SIG-M5 treated with dmso at 0.1 percent for 504 hours (cell line): Measurements from ENCODE around the gene EFL1.
"Not testable (repeated sequence)": the region's sequence is repeated elsewhere in the genome, so short reads cannot be mapped to it uniquely, and the experiment has no call there.

Experiments
- DNase-seq: peaks from one replicate; lab custom pipeline; 2025; ENCODE audit not compliant: unreplicated experiment; lab: John Stamatoyannopoulos, UW

EFL1 gene

DNA sequence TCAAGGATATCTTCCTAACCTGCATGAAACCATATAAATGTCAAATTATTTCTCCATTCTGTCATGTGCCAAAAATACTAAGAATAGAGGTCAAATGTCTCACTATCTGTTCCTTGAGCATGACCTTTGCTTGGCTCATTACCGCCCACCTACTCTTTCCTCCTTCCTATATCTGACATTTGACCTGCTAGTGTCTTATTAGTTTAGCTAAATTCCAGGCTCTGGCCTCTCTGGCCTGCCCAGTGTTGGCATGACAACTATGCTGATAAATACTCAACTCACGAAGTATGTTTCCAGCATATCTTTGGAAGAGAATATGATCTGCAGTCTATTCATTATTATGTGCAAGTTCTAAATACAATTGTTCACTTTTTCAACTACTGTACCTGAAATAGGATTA is 58.0 kb downstream of the EFL1 start:
- DNase-seq = not testable (repeated sequence)

GRCh38 chr15:82197733-82198594 is 64.6 kb downstream of the EFL1 start:
- DNase-seq = peak; percentile 52

DNA sequence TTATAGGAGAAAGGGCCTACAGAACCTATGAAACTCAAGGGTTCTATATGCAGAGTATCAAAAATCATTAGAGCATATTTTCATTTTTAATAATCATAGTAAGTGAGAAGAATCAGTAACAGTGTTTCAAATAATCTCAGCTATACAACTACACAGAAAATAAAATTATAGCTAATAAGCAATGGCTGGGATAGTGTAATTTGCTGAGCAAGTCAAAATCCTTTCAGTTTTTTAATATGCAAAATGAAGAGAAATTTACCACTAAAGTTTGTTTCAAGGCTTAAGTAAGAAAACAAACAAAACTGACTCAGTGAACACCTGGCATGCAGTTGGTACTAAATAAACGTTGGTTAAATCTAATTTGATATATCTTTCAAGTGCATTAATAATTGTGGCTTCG is 66.2 kb downstream of the EFL1 start:
- no peak for DNase-seq

DNA sequence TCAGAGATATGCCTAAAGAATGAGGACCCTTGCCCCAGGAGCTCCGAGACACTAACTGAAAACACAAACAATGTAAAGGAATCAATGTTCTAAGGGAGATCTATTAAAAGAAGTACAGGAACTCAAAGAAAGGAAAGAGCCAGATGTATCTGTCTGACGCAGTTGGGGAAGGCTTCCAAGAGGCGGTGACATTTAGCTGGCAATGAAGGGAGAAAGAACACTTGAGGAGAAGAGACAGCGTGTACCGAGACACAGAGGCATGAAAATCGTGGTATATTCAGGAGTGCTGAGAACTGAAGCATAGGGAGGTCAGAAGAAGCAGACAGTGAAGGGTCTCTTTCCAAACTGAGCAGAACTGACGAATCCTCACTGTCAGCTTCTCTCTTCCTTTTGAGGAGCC is 66.7 kb downstream of the EFL1 start:
- not testable (repeated sequence) for DNase-seq

DNA sequence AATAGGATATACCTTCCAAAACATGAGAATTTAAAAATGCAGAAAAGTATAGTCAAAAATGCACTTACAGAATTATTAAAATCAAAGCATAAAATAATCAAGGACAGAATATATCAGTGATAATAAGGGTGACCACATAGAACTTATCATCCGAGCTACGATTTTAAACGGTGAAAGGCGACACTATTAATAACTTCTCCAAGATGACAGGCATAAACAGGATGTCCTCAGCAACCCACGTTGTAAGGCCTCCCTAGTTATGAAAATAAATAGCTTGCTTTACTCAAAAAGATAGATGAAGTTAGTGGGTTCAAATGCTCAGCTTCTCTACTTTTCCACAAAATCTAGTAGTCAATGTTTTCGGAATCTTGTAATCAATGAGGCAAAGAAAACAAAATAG is 68.0 kb downstream of the EFL1 start:
- DNase-seq = not testable (repeated sequence)

DNA sequence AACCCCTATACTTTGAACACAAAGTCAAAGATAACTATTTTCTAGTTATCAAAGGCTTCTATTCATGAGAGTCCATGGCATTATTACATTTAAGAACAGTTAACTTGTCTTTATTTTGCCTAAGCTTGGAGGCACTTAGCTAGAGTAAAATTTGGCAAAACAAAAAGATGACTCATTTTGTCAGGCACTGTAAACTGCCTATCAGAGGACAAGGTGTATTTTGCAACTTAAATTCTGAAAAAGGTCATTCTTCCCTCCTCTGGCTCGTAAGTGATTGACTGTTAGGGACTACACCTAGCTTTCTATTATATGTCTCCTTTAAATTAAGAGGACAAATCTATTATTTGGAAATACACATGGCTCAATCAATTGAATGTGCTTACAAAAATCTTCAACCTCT is 69.1 kb downstream of the EFL1 start:
- not testable (repeated sequence) for DNase-seq

DNA sequence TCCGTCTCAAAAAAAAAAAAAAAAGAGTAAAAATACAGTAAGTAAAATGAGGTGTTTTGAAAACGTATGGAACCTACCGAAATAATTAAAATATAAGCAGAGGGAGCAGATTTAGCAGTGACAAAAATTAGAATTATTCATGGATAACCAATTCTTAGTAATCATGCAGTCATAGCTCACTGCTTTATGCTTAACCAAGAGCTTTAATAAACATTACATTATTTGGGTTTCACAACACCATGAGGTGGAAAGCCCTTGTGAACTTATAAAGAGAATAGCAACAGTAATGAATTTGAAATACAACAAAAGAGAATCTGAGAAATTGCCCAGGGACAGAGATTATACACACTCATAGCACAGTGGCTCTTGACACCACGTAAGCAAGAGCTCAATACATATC is 70.1 kb downstream of the EFL1 start:
- DNase-seq = not testable (repeated sequence)

DNA sequence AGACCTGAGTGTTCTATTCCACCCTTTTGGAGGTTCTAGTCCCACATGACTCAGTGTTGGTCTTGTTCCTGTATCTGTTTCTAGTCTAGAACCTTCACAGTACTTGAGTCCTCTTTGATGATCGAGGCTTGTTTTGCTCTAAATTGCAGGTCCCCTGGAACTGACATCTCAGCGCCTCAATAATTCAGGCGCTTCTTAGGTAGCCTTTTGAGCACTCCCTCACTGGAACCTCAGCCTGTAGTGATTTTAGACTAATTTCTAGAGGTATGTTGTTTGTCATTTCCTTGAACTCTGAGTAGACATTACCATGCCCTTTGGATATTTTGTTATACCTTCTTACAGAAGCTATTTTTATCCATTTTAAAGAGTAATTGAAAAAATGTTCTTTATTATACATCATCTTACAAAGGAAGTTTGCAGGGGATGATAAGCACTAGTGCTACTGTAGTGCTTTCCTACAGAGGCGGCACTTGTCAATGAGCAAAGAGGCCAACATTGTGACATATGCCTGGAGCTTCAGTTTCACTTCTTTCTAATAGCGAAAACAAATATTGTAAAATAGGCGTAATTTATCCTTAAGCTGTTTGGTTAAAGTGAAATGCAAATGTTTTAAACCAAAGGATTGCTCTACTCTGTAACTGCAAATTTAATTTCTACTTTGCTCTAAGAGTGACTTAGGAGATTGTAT is 75.7 kb downstream of the EFL1 start:
- peak; percentile 60 for DNase-seq

- DNase-seq = no peak
These were observed 76.4 kb downstream of the EFL1 start for GRCh38 chr15:82186161-82186560.

DNA sequence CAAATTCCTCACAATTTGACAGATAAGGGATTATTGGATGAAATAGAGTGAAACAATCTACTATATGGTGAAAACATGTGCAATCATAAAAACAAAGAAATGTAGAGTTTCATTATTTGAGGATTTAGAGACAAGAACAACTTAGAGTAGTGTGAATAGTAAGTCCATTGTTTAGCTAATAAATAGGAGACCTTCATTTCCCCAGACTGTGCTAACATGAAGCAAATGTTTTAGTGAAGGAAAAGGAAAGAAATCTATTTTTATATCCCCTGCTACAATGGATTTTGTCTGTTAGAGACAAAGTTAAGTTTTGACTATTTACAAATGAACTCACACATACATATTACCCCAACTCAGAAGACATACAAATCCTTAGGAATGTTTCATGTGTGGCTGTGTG is 77.8 kb downstream of the EFL1 start:
- DNase-seq = no peak

- DNase-seq = no peak
These were observed 78.2 kb downstream of the EFL1 start for GRCh38 chr15:82184355-82184754.

DNA sequence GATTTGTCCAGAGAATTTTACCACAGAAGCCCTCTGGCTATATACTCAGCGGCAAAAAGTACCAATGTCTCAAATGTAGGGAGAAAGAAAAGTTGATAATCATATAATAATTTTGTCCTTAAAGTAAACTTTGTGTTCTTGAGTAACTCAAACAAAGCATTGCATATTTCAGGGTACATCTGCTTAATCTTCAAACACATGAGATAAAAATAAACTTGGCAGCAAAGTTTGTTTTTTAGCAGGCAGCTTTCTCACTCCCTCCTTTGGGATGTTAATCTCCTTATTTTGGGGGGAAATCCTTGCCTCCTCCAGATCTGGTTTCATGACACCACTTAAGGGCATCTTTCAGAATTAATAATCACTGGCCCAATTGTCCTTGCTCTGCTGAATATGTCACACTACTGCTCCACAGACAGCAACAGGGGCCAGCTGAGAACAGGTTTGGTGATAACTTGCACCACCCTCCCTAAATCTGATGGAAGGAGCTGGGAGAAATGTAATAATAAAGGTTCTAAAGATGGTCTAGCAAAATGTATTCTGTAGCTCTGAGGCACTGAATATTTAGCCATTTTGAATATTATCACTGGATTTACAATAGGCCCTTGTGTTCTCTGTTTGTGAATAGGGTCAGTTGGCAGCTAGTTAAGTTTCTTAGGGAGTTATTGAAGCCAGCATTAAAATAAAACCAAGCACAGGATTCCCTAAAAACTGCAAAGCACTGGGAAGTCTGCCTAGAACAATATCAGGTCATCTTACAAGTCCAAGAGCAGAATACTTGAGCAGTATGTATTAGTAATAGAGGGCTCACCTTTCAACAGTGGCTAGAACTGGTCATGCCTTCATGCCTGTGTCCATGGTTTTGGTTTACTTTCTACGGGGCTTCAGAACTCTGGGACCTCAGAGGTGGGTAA is 79.2 kb downstream of the EFL1 start:
- no peak for DNase-seq

DNA sequence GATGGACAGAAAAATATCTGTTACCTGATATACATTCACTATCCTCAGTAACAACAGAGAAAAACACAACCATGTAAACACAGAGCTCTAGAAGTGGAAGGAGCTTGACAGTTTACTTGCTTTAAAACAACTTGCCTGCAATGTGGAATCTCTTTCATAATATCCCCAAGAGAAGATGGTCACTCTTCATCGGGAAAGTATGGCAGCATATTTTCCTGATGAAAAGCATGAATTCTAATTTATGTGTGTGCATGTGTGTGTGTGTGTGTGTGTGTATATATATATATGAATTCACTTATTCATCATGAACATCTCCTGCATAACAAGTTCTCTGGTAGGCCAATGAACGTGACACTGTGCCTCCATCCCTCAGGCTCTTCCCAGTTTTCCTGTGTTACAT is 81.2 kb downstream of the EFL1 start:
- DNase-seq = no peak

DNA sequence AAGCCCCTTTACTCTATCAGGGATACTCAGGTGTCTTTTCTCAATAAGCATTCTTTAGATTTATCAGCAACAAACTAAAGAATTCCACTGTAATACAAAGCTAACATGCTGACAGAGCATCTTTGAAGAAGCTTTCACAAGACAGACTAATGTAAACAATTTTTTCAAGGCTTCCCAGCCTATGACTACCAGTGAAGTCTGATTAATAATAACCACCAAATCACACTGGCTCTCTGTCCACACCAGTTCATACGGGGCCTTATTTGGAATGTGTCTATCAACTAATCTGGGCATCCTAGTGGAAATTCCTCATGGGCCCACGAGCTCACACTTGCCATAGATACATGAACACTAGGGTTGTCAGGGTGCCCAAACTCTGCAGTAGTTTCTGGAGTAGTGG is 84.5 kb downstream of the EFL1 start:
- no peak for DNase-seq

DNA sequence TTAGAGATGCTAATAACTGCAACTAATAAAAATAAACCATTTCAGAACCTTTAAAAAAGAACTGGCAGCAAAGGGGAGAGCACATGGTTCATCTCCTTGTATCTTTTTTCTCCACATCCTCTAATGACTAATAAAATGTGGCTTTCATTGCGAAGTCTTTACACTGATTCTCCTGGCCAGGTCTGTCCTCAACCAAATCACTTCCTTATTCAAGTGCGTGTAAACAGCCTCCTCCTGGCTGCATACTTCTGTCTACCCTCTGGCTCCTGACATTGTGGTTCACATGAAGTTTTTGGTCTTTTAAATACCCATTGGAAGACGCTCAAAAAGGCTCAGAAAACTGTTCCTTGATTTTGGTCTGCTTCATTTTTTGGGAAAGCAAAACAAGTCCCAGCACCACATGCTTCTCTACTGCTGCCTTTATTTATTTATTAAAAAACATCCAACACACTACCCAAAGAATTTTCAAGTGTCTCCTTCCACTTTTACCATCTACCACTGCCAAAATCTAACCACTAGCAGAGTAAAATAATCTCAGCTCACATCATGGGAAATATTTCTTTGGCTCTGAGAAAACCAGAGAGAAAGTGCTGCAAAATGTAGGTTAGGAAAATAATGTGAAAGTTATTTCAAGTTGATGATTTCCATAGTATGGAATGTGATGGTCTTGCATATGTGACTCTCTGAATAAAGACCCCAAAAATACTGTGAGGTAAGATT is 85.1 kb downstream of the EFL1 start:
- no peak for DNase-seq

DNA sequence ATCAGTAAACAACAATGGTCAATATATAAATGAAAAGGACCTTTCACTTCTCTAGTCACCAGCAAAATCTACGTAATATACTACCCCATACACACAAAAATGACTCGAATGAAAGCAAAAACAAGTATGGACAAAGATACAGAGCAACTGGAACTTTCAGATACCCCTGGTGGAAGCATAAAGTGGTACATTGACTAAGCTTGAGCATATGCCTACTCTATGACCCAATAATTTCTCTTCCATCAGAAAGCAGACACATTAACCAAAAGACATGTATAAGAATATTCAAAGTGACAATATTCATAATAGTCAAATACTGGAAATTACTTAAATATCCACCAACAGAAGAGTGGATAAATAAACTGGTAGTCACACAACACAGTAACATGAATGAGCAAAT is 86.0 kb downstream of the EFL1 start:
- DNase-seq = no peak

DNA sequence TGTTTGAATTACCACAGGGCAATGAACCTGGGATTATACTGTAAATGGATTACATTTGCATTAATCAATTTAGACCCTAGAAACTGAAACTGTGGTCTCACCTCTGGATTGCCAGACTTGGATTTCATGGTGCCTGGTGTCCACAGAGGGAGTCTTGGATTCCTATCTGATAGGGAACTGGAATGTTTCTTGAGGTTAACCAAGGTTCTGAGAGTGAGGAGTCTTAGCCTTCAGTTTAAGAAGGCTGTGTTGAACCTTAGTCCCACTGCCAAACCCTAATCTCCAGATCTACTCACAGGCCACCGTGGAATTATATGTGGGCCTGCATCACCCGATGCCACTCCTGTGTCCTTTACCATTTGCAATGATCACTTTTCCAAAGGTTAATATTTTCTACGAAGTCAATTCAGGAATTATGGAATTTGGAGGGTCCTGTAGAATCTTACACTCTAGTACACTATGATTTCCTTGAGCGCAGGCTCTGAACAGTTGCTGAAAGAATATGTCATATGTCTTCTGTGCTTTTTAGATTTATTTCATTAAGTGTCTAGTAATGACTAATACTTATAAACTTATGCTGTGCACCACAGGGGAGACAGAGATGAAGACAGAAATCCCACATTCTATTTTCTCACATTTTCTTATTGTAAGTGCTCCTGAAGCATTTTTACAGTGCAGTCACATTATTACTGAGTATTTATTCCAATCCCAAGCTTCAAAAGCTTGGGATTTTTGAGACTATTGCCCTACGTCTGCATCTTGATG is 87.9 kb downstream of the EFL1 start:
- DNase-seq = no peak

DNA sequence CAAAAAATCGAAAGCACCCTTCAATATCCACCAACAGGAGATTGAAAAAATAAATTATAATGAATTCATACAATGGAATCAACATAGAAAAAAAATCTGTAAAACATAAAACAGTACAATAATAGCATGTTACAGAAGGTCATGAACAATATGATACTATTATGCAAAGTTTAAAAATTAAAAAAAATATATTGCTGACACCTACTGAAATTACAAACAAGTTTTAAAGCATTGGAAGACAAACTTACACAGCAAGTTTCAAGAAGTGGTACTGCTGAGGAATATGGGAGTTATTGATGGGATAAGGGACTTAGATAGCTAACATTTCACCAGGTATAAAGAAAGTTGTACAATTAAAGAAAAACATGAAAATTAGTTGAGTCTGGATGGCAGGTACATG is 89.4 kb downstream of the EFL1 start:
- DNase-seq = no peak

GRCh38 chr15:82172506-82172905 is 90.0 kb downstream of the EFL1 start:
- DNase-seq = no peak

DNA sequence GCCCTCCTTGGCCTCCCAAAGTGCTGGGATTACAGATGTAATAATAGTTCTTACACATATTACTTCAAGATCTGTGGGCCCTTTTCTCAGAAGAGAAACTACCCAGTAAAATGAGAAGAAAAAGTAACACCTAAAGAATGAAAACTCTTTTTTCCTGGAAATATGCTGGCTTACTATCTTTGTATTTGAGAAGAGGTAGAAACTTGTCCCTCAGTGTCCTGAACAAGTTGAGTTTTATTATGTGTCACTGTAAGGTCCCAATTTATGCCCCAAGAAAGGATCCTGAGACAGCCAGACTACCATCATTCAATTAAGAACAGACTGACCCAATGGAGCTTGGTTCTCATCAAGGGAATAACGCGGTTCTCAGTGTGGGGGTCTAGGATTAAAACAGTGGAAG is 93.8 kb downstream of the EFL1 start:
- DNase-seq = no peak
